Measurements from ENCODE around the gene ELP4. TPM values are rescaled to one million over a fixed set of nuclear protein-coding genes. Genes with fewer than 3 reads are reported as not detected.

The ELP4 gene
- total RNA-seq, 1 experiment from 2014 or later, result 15.2 TPM

GRCh38 chr11:31814176-31814868 is 304.8 kb downstream of the ELP4 start:
- H3K79me1 ChIP-seq (ENCODE audit: insufficient read depth, low read depth, low read length, poor library complexity, severe bottlenecking), result no peaks in the 10 kb centered on the region
- no peak overlapping the region for H2BK12ac ChIP-seq (ENCODE audit: insufficient read length, low read depth, low read length)
- peaks cover 37 to 63% of the 10 kb centered on the region in 2 experiments for H3K4me1 Mint-ChIP-seq
- peaks cover 99% of the 10 kb centered on the region for H3K27me3 Mint-ChIP-seq (ENCODE audit: low read depth)
- no peaks in the 10 kb centered on the region; a peak in 1 of 7 replicates for H3K36me3 Mint-ChIP-seq (ENCODE audit: insufficient read depth in 1 of 3, low read depth in 3 of 3)
- peak overlapping the region in 1 of 2 experiments; percentile 75; a peak in 3 of 5 replicates for H3K4me3 Mint-ChIP-seq
- no peak overlapping the region for H3K9ac ChIP-seq (ENCODE audit: extremely low read depth, insufficient read length, low read length)
- no peak overlapping the region; a peak in 1 of 7 replicates for H3K27ac Mint-ChIP-seq
- no peak overlapping the region for H2AFZ ChIP-seq (ENCODE audit: low read length)
- no CpG with 5 or more reads among the region's 38 CpGs for WGBS (ENCODE audit: extremely low coverage, insufficient read length, low lambda C conversion rate)
- no peak overlapping the region for H4K5ac ChIP-seq (ENCODE audit: insufficient read length, low read depth, low read length)
- H2BK15ac ChIP-seq (ENCODE audit: low read depth, low read length), result no peak overlapping the region
- no peak overlapping the region for H3K56ac ChIP-seq (ENCODE audit: insufficient read length, low read depth, low read length)
- H3T11ph ChIP-seq (ENCODE audit: low read length), result no peak overlapping the region
- H4K91ac ChIP-seq (ENCODE audit: insufficient read length, low read depth, low read length), result no peak overlapping the region
- H3K23ac ChIP-seq (ENCODE audit: insufficient read length, low read depth, low read length), result no peak overlapping the region
- no peak overlapping the region for H2BK5ac ChIP-seq (ENCODE audit: insufficient read length, low read length)
- H2BK120ac ChIP-seq (ENCODE audit: low read depth, low read length, poor library complexity, severe bottlenecking), result no peak overlapping the region
- H4K20me1 ChIP-seq (ENCODE audit: control insufficient read depth, insufficient read depth, insufficient read length), result peaks cover 3% of the 10 kb centered on the region
- no peak overlapping the region for H3K27ac ChIP-seq (ENCODE audit: insufficient read length, low read depth, low read length)
- H2AK5ac ChIP-seq (ENCODE audit: insufficient read length, low read length), result no peak overlapping the region
- H3K18ac ChIP-seq (ENCODE audit: insufficient read length, low read depth, low read length), result no peak overlapping the region
- H2BK20ac ChIP-seq (ENCODE audit: low read depth, low read length, poor library complexity, severe bottlenecking), result no peak overlapping the region
- no peaks in the 10 kb centered on the region; the same call in 1 of the 2 replicates for H3K4me1 ChIP-seq (ENCODE audit: insufficient read depth, low read length)
- peaks cover 0 to 3% of the 10 kb centered on the region in 2 experiments; a peak in 3 of 5 replicates for H3K9me3 Mint-ChIP-seq
- no peak overlapping the region for H3K4ac ChIP-seq (ENCODE audit: low read depth, low read length)
- H3K4me2 ChIP-seq (ENCODE audit: insufficient read depth, insufficient read length, low read length), result peak overlapping the region; percentile 94
- DNase-seq, result peak; percentile 53
- H3K23me2 ChIP-seq (ENCODE audit: insufficient read length, low read depth, low read length, poor library complexity, severe bottlenecking), result peaks cover 34% of the 10 kb centered on the region
- no peaks in the 10 kb centered on the region for H3K79me2 ChIP-seq (ENCODE audit: insufficient read depth, low read length)
- H4K8ac ChIP-seq (replicated peaks; ENCODE audit: insufficient read length, low read depth, low read length), result no peak overlapping the region
- H3K9me3 ChIP-seq (ENCODE audit: control insufficient read depth, low read depth, low read length), result no peaks in the 10 kb centered on the region
- H3K27me3 ChIP-seq (ENCODE audit: insufficient read depth, low read length), result peaks cover 90% of the 10 kb centered on the region
- no peak overlapping the region for H3K14ac ChIP-seq (ENCODE audit: insufficient read depth, low read length)
- TF ChIP-seq CTCF (conservative IDR thresholded peaks at IDR 0.05), result no peak

All from H9 (cell line).